Measurements from ENCODE around the gene OTOS.

Gene OTOS

GRCh38 chr2:240123821-240124650 lies 16.4 kb downstream of the OTOS start:
- no peak for DNase-seq

- DNase-seq: no peak
These were observed 18.8 kb downstream of the OTOS start for GRCh38 chr2:240121675-240122074.

- DNase-seq: no peak
These were observed 19.3 kb downstream of the OTOS start for GRCh38 chr2:240121190-240121589.

GRCh38 chr2:240114233-240114632 lies 26.2 kb downstream of the OTOS start:
- no peak for DNase-seq

GRCh38 chr2:240112914-240113690 lies 27.4 kb downstream of the OTOS start:
- DNase-seq: no peak

GRCh38 chr2:240111253-240111652 lies 29.2 kb downstream of the OTOS start:
- DNase-seq: no peak

- no peak for DNase-seq
These were observed 31.1 kb downstream of the OTOS start for GRCh38 chr2:240109386-240109785.

GRCh38 chr2:240107477-240107796 lies 33.0 kb downstream of the OTOS start:
- no peak for DNase-seq

GRCh38 chr2:240106765-240107476 lies 33.5 kb downstream of the OTOS start:
- DNase-seq: no peak

- no peak for DNase-seq
These were observed 34.5 kb downstream of the OTOS start for GRCh38 chr2:240105982-240106381.

- DNase-seq: no peak
These were observed 37.3 kb downstream of the OTOS start for GRCh38 chr2:240103136-240103535.

- DNase-seq: no peak
These were observed 42.1 kb downstream of the OTOS start for GRCh38 chr2:240098349-240098748.

GRCh38 chr2:240095556-240096523 lies 44.6 kb downstream of the OTOS start:
- no peak for DNase-seq

GRCh38 chr2:240089306-240089705 lies 51.2 kb downstream of the OTOS start:
- DNase-seq: no peak
